Fibroblast of lung (primary cell): ENCODE data around the gene RAPGEF4. TPM values are rescaled to one million over a fixed set of nuclear protein-coding genes. Genes with fewer than 3 reads are reported as not detected.

Experiments used
- DNase-seq, 2 donors: peaks; one replicate each; pipeline versions ENCODE4 v3.0.0 to v3.0.0-alpha.2; 2010; ENCODE audit warnings: low read depth in 2 of 2
- H2AFZ ChIP-seq: 2 replicates; pipeline ENCODE4 v1.5.1; 2012; ENCODE audit warnings: low read length, control low read depth, inconsistent platforms
- H3K27ac ChIP-seq: 2 replicates; pipeline ENCODE4 v1.5.1; 2011; ENCODE audit warnings: low read length, control low read depth; ENCODE audit not compliant: insufficient read depth
- H3K27me3 ChIP-seq: 2 replicates; pipeline ENCODE4 v1.5.1; 2011; ENCODE audit warnings: mild to moderate bottlenecking, low read length; ENCODE audit not compliant: control insufficient read depth, insufficient read depth
- H3K36me3 ChIP-seq: 2 replicates; pipeline ENCODE4 v1.5.1; 2011; ENCODE audit warnings: low read length; ENCODE audit not compliant: control insufficient read depth, insufficient read depth
- H3K4me1 ChIP-seq: 2 replicates; pipeline ENCODE4 v1.5.1; 2011; ENCODE audit warnings: low read length; ENCODE audit not compliant: control insufficient read depth, insufficient read depth; ENCODE audit errors: extremely low read depth
- H3K4me2 ChIP-seq: 2 replicates; pipeline ENCODE4 v1.5.1; 2011; ENCODE audit warnings: low read length, control low read depth; ENCODE audit not compliant: insufficient read depth; ENCODE audit errors: extremely low read depth
- H3K4me3 ChIP-seq, 4 experiments: fragments of 200-600 bp in 1 of 4; sonication (generic) in 1 of 4; replicated peaks in 1 of 4; 2 replicates each; pipeline ENCODE4 v1.5.1; 2011 to 2016; ENCODE audit warnings: low read length in 4 of 4, low read depth in 3 of 4, mild to moderate bottlenecking in 3 of 4, control low read depth in 2 of 4, inconsistent platforms in 1 of 4, mixed read lengths in 1 of 4; ENCODE audit not compliant: insufficient read depth in 1 of 4; ENCODE audit errors: control extremely low read depth in 1 of 4
- H3K79me2 ChIP-seq: 2 replicates; pipeline ENCODE4 v1.5.1; 2012; ENCODE audit warnings: mild to moderate bottlenecking, low read length, inconsistent platforms; ENCODE audit not compliant: control insufficient read depth, insufficient read depth
- H3K9ac ChIP-seq: 2 replicates; pipeline ENCODE4 v1.5.1; 2011; ENCODE audit warnings: mild to moderate bottlenecking, low read length, control low read depth; ENCODE audit not compliant: insufficient read depth
- H3K9me3 ChIP-seq: 2 replicates; pipeline ENCODE4 v1.5.1; 2012; ENCODE audit warnings: low read depth, low read length; ENCODE audit not compliant: control insufficient read depth, insufficient read depth
- H4K20me1 ChIP-seq: 2 replicates; pipeline ENCODE4 v1.5.1; 2011; ENCODE audit warnings: low read length; ENCODE audit not compliant: control insufficient read depth, insufficient read depth; ENCODE audit errors: extremely low read depth
- CTCF ChIP-seq, 2 donors: IDR thresholded peaks in 1 of 2; conservative IDR thresholded peaks in 1 of 2; 1 replicate in 1 of 2; 2 replicates in 1 of 2; pipeline ENCODE4 v1.5.1; 2011 to 2012; ENCODE audit warnings: low read length in 2 of 2, control low read depth in 1 of 2, inconsistent platforms in 1 of 2, low read depth in 1 of 2, mild to moderate bottlenecking in 1 of 2
- EZH2 ChIP-seq: IDR thresholded peaks from 2 replicates; pipeline ENCODE4 v1.5.1; 2012; ENCODE audit warnings: low read length, control low read depth, mild to moderate bottlenecking; ENCODE audit errors: missing control alignments
- polyA plus RNA-seq, 2 donors: library from polyadenylated mRNA; depleted of rRNA in 1 of 2; stranded (reverse) in 1 of 2; unstranded in 1 of 2; fragments of >200 nt; gene quantifications; 2 replicates each; pipeline ENCODE4 v1.2.1, GENCODE V29; 2011 to 2012; ENCODE audit warnings: missing spikeins in 1 of 2
- total RNA-seq: library from RNA; depleted of rRNA; stranded (reverse); fragments of >200 nt; gene quantifications from 2 replicates; pipeline ENCODE4 v1.2.1, GENCODE V29; 2014

The RAPGEF4 gene
- total and polyA plus RNA-seq, 2 donors (not counting 1 experiment from before 2014, with no cell fraction given), result 0.51 to 3.0 TPM

- no peak overlapping the region for H2AFZ ChIP-seq
- TF ChIP-seq CTCF (conservative IDR thresholded peaks at IDR 0.05 in 1 of 2, IDR thresholded peaks at IDR 0.05 in 1 of 2; ENCODE audit: low read depth in 1 of 2, low read length in 2 of 2) (no peak), EZH2 (no peak)
- H3K9me3 ChIP-seq, result no peaks in the 10 kb centered on the region
- H3K27me3 ChIP-seq, result no peaks in the 10 kb centered on the region
- H3K36me3 ChIP-seq, result peaks cover 2% of the 10 kb centered on the region
- H3K4me3 ChIP-seq, result no peak overlapping the region
- H3K79me2 ChIP-seq, result peaks cover 3% of the 10 kb centered on the region
- H3K27ac ChIP-seq, result no peak overlapping the region
- H3K4me2 ChIP-seq, result no peak overlapping the region
- no peaks in the 10 kb centered on the region for H4K20me1 ChIP-seq
- H3K4me1 ChIP-seq, result peaks cover 3% of the 10 kb centered on the region
- no peak for DNase-seq
- H3K9ac ChIP-seq, result no peak overlapping the region
These were observed 364.2 kb downstream of the RAPGEF4 start for GRCh38 chr2:173099804-173100203.

- no peaks in the 10 kb centered on the region for H4K20me1 ChIP-seq
- no peaks in the 10 kb centered on the region for H3K9me3 ChIP-seq
- H3K79me2 ChIP-seq, result peaks cover 4% of the 10 kb centered on the region
- no peak overlapping the region for H3K27ac ChIP-seq
- DNase-seq, result peak in 1 of 2 donors; percentile 73
- H3K27me3 ChIP-seq, result no peaks in the 10 kb centered on the region
- H3K4me3 ChIP-seq, result no peak overlapping the region
- no peaks in the 10 kb centered on the region for H3K36me3 ChIP-seq
- no peak overlapping the region for H3K4me2 ChIP-seq
- H3K9ac ChIP-seq, result no peak overlapping the region
- H3K4me1 ChIP-seq, result no peaks in the 10 kb centered on the region
- no peak for TF ChIP-seq CTCF (conservative IDR thresholded peaks at IDR 0.05 in 1 of 2, IDR thresholded peaks at IDR 0.05 in 1 of 2; ENCODE audit: low read depth in 1 of 2, low read length in 2 of 2)
- no peak for TF ChIP-seq EZH2
- no peak overlapping the region for H2AFZ ChIP-seq
These were observed 366.0 kb downstream of the RAPGEF4 start for GRCh38 chr2:173101687-173102086.

Other genes starting within 250 kb of the RAPGEF4 start
- gene PDK1, start 179.8 kb upstream of the RAPGEF4 start, total RNA-seq, result 5.9 and 11.2 TPM in 2 replicates
- gene PDK1, start 179.8 kb upstream of the RAPGEF4 start, polyA plus RNA-seq, result 27.9 and 63.0 TPM in 2 replicates